SKM-1 (cell line): ENCODE data around the gene DHDH.
A peak's percentile ranks its signal among the peaks of the same experiment; 100 is the strongest.
"Not testable (repeated sequence)": the region's sequence is repeated elsewhere in the genome, so short reads cannot be mapped to it uniquely, and the experiment has no call there.

ENCODE experiments used
- DNase-seq: peaks from one replicate; lab custom pipeline; 2025; ENCODE audit not compliant: unreplicated experiment; lab: John Stamatoyannopoulos, UW

The DHDH gene

GRCh38 chr19:48933382-48933932 lies at the start of gene DHDH:
Gene DHDH (plus strand): TSS chr19:48933699. CDS start chr19:48933722, 23 bp downstream.
- DNase-seq: no peak

- no peak for DNase-seq
Observed at GRCh38 chr19:48883726-48884125, 49.8 kb upstream of the DHDH start.

- no peak for DNase-seq
Observed at GRCh38 chr19:48887861-48888612, 45.5 kb upstream of the DHDH start.

DNA sequence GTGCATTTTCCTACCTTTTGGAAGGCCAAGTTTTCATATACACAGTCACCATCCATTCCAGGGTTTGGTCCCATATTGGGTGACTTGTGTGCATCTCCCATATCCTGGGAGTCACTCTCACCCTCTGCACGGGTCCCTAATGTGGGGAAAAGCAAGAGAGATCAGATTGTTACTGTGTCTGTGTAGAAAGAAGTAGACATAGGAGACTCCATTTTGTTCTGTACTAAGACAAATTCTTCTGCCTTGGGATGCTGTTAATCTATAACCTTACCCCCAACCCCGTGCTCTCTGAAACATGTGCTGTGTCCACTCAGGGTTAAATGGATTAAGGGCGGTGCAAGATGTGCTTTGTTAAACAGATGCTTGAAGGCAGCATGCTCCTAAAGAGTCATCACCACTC lies 44.0 kb upstream of the DHDH start:
- DNase-seq: not testable (repeated sequence)

DNA sequence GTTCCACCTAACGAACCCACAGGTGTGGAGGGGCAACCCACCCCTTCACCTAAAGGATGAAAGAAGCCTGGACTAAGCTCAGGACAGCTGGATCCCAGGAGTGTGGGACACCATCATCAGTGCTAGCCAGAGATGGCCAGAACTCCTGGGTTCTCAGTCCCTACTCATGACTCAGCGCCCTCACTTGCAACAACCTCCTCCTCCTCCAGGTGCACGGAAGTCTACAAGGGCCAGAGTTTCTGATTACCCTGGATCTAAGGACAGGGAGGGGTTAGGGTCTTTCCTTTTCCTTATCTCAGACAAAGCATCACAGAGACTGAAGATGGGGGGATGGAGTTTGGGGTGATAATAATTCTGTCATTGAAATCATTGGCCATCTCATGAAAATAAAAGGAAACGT lies 42.9 kb upstream of the DHDH start:
- DNase-seq: no peak

DNA sequence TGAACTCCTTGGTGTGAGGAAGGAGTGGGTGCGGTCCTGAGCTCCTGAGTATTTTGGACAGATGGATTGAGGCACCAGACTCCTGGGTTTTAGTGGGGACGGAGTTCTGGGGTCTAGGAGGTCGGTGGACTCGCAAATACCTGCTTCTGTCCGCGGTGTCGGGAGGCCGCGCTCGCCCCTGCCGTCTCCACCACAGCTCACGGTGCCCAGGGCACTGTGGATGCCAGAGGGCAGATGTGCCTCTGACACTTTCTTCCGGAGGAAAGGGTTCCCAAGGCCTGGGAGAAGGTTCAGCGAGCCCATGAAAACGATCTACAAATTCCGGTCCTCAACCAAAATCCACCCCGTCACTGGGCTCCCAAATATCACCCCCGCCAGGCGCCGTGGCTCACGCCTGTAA lies 38.3 kb upstream of the DHDH start:
- DNase-seq: no peak

GRCh38 chr19:48896191-48896720 lies 37.2 kb upstream of the DHDH start:
- DNase-seq: no peak

- no peak for DNase-seq
Observed at GRCh38 chr19:48897181-48897580, 36.3 kb upstream of the DHDH start.

DNA sequence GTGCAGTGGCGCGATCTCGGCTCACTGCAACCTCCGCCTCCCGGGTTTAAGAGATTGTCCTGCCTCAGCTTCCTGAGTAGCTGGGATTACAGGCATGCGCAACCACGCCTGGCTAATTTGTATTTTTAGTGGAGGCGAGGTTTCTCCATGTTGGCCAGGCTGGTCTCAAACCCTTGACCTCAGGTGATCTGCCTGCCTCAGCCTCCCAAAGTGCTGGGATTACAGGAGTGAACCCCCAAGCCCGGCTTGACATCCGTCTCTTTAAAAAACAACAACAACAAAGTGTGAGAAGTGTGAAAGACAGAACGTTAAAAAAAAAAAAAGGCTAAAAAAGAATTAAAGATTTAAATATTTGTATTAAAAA lies 34.1 kb upstream of the DHDH start:
- DNase-seq: not testable (repeated sequence)

DNA sequence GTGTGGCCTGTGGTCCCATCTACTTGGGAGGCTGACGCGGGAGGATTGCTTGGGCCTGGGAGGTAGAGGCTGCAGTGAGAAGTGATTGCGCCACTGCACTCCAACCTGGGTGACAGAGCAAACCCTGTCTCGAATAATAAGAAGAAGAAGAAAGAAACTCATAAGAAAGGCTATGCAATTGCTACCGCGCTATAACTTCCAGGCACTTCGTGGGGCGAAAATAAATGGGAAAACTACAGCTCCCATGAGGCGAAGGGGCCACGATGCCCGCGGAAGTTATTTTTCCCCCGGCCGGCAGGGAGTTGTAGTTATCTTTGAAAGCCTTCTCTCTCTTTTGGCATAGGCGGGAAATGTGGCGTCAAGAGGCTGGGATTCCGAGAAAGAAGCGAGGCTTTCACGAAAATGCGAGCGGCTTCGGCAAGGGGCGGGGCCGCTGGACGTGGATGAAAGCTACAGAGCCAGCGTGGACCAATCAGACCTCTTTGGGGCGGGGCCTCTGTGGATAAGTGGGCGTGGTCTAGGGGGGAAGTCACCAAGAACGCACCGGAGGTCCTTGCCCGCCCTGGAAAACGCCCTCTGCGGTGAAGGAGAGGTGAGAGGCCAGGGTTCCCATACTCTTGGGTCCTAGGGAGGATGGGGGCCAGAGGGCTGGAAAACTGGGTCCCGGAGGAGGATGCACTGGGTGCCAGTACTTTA lies 33.6 kb upstream of the DHDH start, which contains the start of gene NUCB1:
TSS of gene NUCB1 (plus strand) at position 532 of the 696 bp plus-strand sequence. CDS start 485 bp downstream, outside the sequence.
- peak; percentile 50 for DNase-seq

- no peak for DNase-seq
Observed at GRCh38 chr19:48900477-48901406, 32.8 kb upstream of the DHDH start.

- DNase-seq: not testable (repeated sequence)
Observed at GRCh38 chr19:48902291-48902690, 31.2 kb upstream of the DHDH start.

DNA sequence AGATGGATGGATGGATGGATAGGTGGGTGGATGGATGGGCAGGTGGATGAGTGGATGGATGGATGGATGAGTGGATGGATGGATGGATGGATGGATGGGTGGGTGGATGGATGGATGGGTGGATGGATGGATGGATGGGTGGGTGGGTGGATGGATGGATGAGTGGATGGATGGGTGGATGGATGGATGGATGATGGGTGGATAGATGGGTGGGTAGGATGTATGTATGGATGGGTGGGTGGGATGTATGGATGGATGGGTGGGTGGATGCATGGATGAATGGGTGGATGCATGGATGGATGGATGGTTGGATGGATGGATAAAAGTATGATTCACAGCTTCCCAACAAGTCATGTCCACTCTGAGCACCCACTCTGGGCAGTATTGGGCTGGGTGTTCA lies 29.7 kb upstream of the DHDH start:
- not testable (repeated sequence) for DNase-seq

- no peak for DNase-seq
Observed at GRCh38 chr19:48905664-48906063, 27.8 kb upstream of the DHDH start.

DNA sequence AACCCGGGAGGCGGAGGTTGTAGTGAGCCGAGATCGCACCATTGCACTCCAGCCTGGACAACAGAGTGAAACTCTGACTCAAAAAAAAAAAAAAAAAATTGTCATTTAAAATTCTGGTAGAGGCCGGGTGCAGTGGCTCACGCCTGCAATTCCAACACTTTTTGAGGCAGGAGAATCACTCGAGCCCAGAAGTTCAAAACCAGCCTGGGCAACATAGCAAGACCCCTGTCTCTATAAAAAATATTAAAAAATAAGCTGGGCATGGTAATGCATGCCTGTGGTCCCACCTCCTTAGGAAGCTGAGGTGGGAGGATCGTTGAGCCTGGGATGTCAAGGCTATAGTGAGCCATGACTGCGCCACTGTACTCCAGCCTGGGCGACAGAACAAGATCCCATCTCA lies 27.2 kb upstream of the DHDH start:
- DNase-seq: no peak

GRCh38 chr19:48907671-48908070 lies 25.8 kb upstream of the DHDH start:
- no peak for DNase-seq

DNA sequence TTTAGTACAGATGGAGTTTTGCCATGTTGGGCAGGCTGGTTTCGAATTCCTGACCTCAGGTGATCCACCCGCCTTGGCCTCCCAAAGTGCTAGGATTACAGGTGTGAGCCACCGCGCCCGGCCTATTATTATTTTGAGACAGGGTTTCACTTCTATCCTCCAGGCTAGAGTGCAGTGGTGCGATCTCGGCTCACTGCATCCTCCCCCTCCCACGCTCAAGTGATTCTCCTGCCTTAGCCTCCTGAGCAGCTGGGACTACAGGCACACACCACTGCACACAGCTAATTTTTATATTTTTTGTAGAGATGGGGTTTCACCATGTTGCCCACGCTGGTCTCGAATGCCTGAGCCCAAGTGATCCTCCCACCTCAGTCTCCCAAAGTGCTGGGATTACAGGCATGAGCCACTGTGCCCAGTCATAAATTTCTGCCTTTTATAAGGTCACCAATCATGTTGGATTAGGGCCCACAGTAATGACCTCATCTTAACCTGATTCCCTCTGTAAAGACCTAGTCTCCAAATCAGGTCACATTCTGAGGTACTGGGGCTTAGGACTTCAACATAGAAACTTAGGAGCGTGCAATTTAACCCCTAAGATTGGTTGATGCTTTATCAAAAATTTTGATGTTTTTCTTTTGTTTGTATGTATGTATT lies 23.9 kb upstream of the DHDH start:
- DNase-seq: not testable (repeated sequence)

DNA sequence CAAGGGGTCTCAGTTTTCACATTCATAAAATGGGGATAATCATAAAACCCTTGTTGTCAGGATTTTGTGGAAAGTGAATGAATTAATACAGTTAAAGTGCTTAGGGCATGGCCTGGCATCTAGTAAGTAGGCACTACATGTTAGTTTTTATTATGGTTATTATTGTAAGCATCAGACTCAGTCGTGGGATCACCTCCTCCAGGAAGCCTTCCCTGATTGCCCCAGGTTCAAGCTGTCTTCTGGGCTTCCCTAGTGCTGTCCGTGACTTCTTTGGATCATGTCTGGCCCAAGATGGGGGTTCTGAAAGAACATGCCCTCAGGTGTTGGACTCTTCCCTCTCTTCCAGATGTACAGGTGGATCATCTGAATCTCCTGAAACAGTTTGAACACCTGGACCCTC lies 22.7 kb upstream of the DHDH start:
- no peak for DNase-seq

DNA sequence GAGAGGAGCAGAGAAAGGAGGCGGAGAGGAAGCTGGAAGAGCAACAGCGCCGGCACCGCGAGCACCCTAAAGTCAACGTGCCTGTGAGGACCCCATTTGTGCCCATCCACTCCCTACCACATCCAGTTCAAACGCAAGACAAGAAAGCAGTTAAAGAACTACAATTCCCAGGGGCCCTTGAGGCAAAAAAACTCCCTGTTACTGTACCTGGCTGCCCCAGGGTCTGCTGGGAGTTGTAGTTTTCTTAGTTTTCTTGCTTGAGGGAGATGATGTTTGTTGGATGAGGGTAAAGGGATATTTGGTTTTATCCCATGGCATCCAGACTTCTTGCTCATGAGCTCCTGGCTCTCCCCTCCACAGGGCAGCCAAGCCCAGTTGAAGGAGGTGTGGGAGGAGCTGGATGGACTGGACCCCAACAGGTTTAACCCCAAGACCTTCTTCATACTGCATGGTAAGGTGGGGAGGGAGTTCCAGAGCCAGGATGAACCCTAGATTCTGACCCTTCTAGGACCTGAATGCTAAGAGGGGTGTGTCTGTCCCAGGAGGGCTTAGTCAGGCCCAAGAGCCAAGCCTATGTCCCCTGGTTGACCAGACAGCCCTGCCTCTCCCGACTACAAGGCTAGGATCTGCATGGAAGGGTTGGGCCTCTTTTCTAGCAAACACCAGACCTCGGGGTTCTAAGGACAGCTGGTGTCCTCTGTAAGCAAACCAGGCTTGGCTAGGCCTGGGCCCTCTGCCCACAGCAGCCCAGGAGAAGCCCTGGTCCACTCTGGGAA lies 20.2 kb upstream of the DHDH start:
- no peak for DNase-seq

DNA sequence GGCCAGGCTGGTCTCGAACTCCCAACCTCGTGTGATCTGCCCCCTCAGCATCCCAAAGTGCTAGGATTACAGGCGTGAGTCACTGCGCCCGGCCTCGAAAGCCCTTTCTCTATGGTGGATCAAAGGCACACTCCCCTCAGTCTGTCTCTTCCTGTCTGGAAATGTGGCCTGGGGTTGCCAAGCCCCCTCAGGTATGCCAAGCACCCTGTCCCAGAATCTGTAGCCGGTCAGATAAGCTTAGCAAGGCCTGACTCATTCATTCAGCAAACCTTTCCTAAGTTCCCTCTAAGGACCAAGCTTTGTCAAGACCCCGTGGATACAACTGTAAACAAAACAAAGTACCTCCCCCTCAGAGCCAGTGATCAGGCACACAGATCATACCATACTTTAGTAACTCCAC lies 19.3 kb upstream of the DHDH start:
- no peak for DNase-seq
